Esophagus (tissue), 2 donors: ENCODE results near the gene HECTD2. TPM values are rescaled to one million over a fixed set of nuclear protein-coding genes. Genes with fewer than 3 reads are reported as not detected.
"Not testable (repeated sequence)": the region's sequence is repeated elsewhere in the genome, so short reads cannot be mapped to it uniquely, and the experiment has no call there.

Experiments used
- H3K27ac ChIP-seq, 2 donors: one replicate each; pipeline ENCODE4 v1.5.1; 2013; ENCODE audit warnings: low read depth in 2 of 2, mild to moderate bottlenecking in 2 of 2, inconsistent platforms in 1 of 2, low read length in 1 of 2, moderate library complexity in 1 of 2
- H3K27me3 ChIP-seq, 2 donors: one replicate each; pipeline ENCODE4 v1.6.1; 2013; ENCODE audit warnings: low read length in 2 of 2, control low read depth in 1 of 2, mild to moderate bottlenecking in 1 of 2; ENCODE audit not compliant: insufficient read depth in 2 of 2, control insufficient read depth in 1 of 2
- H3K36me3 ChIP-seq, 2 donors: one replicate each; pipeline ENCODE4 v1.6.1; 2013; ENCODE audit warnings: low read length in 1 of 2; ENCODE audit not compliant: control insufficient read depth in 2 of 2, insufficient read depth in 2 of 2
- H3K4me1 ChIP-seq, 2 donors: one replicate each; pipeline ENCODE4 v1.6.1; 2013; ENCODE audit warnings: low read length in 1 of 2; ENCODE audit not compliant: control insufficient read depth in 2 of 2, insufficient read depth in 2 of 2
- H3K4me3 ChIP-seq, 2 donors: one replicate each; pipeline ENCODE4 v1.5.1; 2013; ENCODE audit warnings: low read length in 2 of 2, mild to moderate bottlenecking in 2 of 2, low read depth in 1 of 2, moderate library complexity in 1 of 2
- H3K9me3 ChIP-seq, 2 donors: one replicate each; pipeline ENCODE4 v1.6.1; 2013; ENCODE audit warnings: mild to moderate bottlenecking in 2 of 2, low read depth in 1 of 2, low read length in 1 of 2, moderate library complexity in 1 of 2; ENCODE audit not compliant: control insufficient read depth in 2 of 2, insufficient read depth in 1 of 2
- WGBS, 2 donors: extraction: QIAGEN DNeasy Blood & Tissue Kit; methylation state at CpG; one replicate each; pipeline ENCODE4 v1.1.7; 2013; 5-methylcytosine and 5-hydroxymethylcytosine counted together
- polyA plus RNA-seq, 2 donors: library from polyadenylated mRNA; stranded (reverse); fragments of 200-250 nt; gene quantifications; one replicate each; pipeline ENCODE4 v1.2.3, GENCODE V29; 2013
- donor health status: healthy with polysubstance abuse.
- donor health status: Bipolar disorder and iron deficiency.

HECTD2 gene
- polyA plus RNA-seq, 2 donors: 2.9 to 4.8 TPM

- Histone ChIP-seq H3K27me3 (no peaks in the 10 kb centered on the region), H3K9me3 (no peaks in the 10 kb centered on the region), H3K4me3 (no peak overlapping the region), H3K4me1 (no peaks in the 10 kb centered on the region), H3K27ac (no peak overlapping the region), H3K36me3 (no peaks in the 10 kb centered on the region)
- 59 to 65% methylated on average over 9 of the region's 9 CpGs for WGBS, 2 donors
Observed at GRCh38 chr10:91381257-91381891, 28.8 kb upstream of the HECTD2 start.

DNA sequence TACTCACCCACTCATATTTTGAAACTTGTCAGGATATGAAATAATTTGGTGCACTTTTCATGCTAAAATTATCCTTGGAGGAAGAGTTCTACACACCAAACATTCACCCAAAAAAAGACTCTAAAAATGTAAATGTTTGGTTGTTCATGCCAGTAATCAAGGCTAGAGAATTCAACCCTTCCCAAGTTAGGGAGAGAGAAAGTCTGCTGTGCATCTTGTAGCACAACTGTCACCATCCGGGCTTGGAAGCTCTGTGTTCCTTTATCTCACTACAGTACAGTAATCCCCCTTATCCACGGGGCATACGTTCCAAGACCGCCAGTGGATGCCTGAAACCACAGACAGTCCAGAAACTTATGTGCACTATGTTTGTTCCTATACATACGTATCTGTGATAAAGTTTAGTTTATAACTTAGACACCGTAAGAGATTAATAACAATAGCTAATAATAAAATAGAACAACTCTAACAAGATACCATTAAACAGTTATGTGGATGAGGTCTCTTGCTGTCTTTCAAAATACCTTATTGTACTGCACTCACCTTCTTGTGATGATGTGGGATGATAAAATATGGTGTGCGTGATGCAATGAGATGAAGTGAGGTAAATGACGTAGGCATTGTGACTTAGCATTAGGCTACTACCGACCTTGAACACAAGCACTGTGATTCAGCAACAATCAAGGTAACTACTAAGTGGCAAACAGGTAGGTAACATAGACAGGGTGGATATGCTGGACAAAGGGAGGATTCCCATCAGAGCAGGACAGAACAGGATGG is 24.6 kb upstream of the HECTD2 start:
- WGBS, 2 donors: 73 to 74% methylated on average over 9 of the region's 9 CpGs
- H3K4me3 ChIP-seq: no peak overlapping the region
- H3K27ac ChIP-seq: no peak overlapping the region
- no peaks in the 10 kb centered on the region for H3K9me3 ChIP-seq
- no peaks in the 10 kb centered on the region for H3K4me1 ChIP-seq
- H3K27me3 ChIP-seq: no peaks in the 10 kb centered on the region
- H3K36me3 ChIP-seq: no peaks in the 10 kb centered on the region

DNA sequence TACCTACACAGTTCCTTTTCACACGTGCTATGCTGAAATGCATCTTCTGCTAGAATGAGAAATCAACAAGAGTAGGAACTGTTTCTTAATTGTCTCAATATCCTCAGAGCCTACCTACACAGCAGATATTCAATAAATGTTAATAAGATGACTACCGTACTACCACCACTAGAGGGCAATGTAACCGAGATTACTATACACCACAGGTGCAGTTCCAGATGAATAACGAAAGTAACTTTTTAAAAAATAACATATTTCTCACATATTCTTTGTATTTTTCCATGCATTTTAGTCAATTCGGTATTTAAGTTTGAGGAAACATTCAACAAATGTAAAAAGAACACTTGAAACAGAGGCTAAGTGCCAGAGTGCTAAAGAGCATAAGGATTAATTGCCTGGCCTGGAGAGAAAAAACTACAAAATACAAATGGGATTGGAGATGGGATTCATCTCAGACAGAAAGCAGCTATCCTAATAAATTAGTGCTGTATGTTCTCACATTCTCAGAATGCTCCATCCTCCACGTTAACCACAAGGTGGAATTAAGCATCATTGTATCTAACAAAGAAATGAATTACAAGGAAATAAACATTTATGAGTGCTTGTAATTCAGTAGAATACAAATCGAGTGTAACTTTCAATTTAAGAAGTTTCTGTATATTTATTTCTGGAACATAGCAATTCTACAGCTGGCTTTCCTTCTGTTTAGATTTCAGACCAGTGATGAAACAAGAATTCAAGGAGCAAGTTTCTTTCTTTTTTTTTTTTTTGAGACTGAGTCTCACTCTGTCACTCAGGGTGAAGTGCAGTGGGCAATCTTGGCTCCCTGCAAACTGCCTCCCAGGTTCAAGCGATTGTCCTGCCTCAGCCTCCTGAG is 20.3 kb upstream of the HECTD2 start:
- no peak overlapping the region for H3K4me3 ChIP-seq
- H3K9me3 ChIP-seq: no peaks in the 10 kb centered on the region
- H3K36me3 ChIP-seq: no peaks in the 10 kb centered on the region
- H3K27ac ChIP-seq: no peak overlapping the region
- WGBS, 2 donors: 19% methylated on average over 8 of the region's 8 CpGs
- no peaks in the 10 kb centered on the region for H3K4me1 ChIP-seq
- H3K27me3 ChIP-seq: no peaks in the 10 kb centered on the region

DNA sequence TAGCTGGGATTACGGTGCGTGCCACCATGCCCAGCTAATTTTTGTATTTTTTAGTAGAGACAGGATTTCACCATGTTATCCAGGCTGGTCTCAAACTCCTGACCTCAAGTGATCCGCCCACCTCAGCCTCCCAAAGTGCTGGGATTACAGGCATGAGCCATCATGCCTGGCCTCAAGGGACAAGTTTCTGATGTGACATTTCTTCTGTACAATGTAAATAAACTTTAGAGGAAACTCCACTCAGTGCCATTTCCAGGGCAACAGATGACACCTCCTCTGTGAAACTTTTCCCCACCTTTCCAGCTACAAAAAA is 19.7 kb upstream of the HECTD2 start:
- not testable (repeated sequence) for H3K27me3 ChIP-seq, H3K27ac ChIP-seq, H3K36me3 ChIP-seq, H3K4me1 ChIP-seq, H3K9me3 ChIP-seq, H3K4me3 ChIP-seq
- WGBS, 2 donors: 79 to 89% methylated on average over 3 of the region's 3 CpGs

DNA sequence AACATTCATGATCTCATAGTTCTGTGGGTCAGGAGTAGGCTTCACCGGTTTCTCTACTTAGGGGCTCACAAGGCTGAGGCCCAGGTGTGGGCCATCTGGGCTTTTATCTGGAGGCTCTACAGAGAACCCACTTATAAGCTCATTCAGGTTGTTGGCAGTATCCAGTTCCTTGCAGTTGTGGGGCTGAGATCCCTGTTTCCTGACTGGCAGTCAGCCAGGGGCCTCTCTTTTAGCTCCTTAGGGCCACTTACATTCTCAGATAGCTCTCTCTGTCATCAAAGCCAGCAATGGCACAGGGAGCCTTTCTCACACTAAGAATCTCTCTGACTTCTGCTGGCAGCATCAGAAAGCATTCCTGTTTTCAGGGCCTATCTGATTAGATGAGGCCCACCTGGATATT is 18.2 kb upstream of the HECTD2 start:
- 83 to 92% methylated on average over 1 of the region's 1 CpG for WGBS, 2 donors

DNA sequence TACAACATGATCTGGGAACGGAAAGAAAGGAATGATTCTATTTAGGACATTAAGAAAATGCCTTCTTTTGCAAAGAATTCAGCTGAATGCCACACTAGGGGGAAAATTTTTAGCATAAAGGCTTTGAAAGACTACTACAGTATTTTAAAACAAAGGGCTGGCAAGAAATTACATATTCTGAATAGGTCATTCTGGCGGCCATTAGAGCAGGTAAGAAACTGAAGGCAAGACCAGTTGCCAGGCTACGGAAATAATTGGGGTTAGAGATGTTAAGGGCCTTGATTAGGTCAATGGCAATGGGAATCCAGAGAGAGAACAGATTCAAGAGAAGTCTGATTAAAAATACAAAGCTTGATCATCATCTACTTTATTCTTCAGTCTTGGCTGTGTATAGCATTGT is 3.8 kb upstream of the HECTD2 start:
- no peaks in the 10 kb centered on the region for H3K36me3 ChIP-seq
- no peaks in the 10 kb centered on the region for H3K9me3 ChIP-seq
- H3K4me3 ChIP-seq: no peak overlapping the region
- H3K27me3 ChIP-seq: no peaks in the 10 kb centered on the region
- 91 to 95% methylated on average over 3 of the region's 3 CpGs for WGBS, 2 donors
- H3K27ac ChIP-seq: no peak overlapping the region
- H3K4me1 ChIP-seq: no peaks in the 10 kb centered on the region

More for the DNA sequence above, 18.2 kb upstream of the HECTD2 start:
- no peaks in the 10 kb centered on the region for H3K36me3 ChIP-seq
- no peak overlapping the region for H3K4me3 ChIP-seq
- no peaks in the 10 kb centered on the region for H3K9me3 ChIP-seq
- no peaks in the 10 kb centered on the region for H3K27me3 ChIP-seq
- no peaks in the 10 kb centered on the region for H3K4me1 ChIP-seq
- H3K27ac ChIP-seq: no peak overlapping the region

DNA sequence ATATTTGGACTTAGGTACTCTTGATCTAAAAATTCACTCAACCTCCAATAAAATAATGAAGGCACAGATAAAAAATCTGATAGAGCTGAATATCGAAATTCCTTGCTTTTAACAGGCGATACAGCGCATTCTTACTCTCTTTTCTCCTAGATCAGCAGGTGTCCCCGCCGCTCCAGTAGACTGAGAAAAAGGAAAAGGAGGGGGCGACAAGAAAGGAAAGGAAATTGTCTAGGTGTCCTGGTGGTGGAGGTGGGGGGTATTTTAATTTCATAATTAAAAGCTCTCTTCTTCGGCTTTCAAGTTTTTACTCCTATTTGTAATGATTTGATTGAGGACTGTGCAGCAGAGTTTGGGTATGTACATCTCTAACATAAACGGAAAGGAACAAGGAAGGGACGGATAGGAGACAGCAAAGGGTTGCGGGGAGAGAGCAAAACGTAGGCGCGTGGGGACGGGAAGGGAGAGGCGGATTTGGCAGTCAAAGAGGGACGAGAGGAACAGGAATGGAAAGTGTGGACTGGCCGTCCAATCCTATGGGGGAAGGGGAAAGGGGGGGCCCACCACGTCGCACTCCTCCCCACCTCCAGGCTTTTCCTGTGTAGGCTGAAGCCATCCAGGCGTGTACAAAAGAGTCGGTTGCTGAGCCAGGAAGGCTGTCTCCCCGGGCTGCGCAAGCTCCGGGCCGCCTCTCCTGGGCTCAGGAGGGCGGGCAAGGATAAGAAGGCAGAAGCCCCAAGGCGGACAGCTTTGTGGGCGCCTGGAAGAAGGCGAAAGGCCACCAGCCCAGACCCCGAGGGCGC is 875 bp upstream of the HECTD2 start:
- H3K4me1 ChIP-seq: no peaks in the 10 kb centered on the region
- 3% methylated on average over 30 to 31 of the region's 31 CpGs for WGBS, 2 donors
- no peaks in the 10 kb centered on the region for H3K27me3 ChIP-seq
- no peaks in the 10 kb centered on the region for H3K36me3 ChIP-seq
- peak overlapping the region; percentile 96 to 98 for H3K27ac ChIP-seq
- H3K9me3 ChIP-seq: no peaks in the 10 kb centered on the region
- peak overlapping the region; percentile 67 to 80 for H3K4me3 ChIP-seq

GRCh38 chr10:91410638-91411371 is 661 bp downstream of the HECTD2 start:
- H3K27me3 ChIP-seq: no peaks in the 10 kb centered on the region
- WGBS, 2 donors: 2 to 5% methylated on average over 24 to 26 of the region's 26 CpGs
- peak overlapping the region; percentile 67 to 80 for H3K4me3 ChIP-seq
- no peaks in the 10 kb centered on the region for H3K9me3 ChIP-seq
- no peaks in the 10 kb centered on the region for H3K4me1 ChIP-seq
- peak overlapping the region; percentile 96 to 98 for H3K27ac ChIP-seq
- no peaks in the 10 kb centered on the region for H3K36me3 ChIP-seq

DNA sequence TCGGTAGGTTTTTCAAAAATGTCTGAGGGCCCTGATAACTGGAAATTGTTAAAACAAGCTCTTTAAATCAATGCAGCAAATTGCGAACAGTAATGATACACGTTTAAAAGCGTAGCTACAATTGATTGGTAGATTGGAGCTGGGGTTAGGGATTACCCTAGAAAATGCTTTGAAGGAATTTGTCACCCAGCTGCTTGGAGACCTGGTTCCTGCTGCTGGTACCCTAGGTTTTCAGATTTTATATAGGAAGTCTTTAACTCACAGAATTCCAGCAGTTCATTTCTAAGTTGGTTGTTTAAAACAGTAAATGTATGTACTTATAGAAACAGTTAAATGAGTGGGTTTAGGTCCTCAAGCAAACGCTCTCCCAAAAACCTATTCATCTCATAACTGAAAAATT is 1.5 kb downstream of the HECTD2 start:
- no peaks in the 10 kb centered on the region for H3K4me1 ChIP-seq
- no peak overlapping the region for H3K27ac ChIP-seq
- H3K4me3 ChIP-seq: no peak overlapping the region
- WGBS, 2 donors: 73 to 78% methylated on average over 5 of the region's 5 CpGs
- no peaks in the 10 kb centered on the region for H3K9me3 ChIP-seq
- H3K36me3 ChIP-seq: no peaks in the 10 kb centered on the region
- no peaks in the 10 kb centered on the region for H3K27me3 ChIP-seq
